Measurements from ENCODE around the gene NRF1. TPM values are rescaled to one million over a fixed set of nuclear protein-coding genes. Genes with fewer than 3 reads are reported as not detected.
"Not testable (repeated sequence)": the region's sequence is repeated elsewhere in the genome, so short reads cannot be mapped to it uniquely, and the experiment has no call there.

The NRF1 gene
- total RNA-seq (ENCODE audit: low replicate concordance): 2.9 and 14.0 TPM in 2 replicates

- H3K4me3 ChIP-seq (ENCODE audit: low read depth, low read length): peak within 1 kb of the TSS; percentile 77
- peak; percentile 88 for DNase-seq (ENCODE audit: low read depth)
- peak; percentile 26 for TF ChIP-seq CTCF (IDR thresholded peaks at IDR 0.05; ENCODE audit: insufficient read depth, low read length)
Observed at GRCh38 chr7:129611246-129612111, at the start of gene NRF1. Gene NRF1, plus strand, starts transcription at chr7:129611720. Its CDS starts 45,632 bp downstream, at chr7:129657352.

DNA sequence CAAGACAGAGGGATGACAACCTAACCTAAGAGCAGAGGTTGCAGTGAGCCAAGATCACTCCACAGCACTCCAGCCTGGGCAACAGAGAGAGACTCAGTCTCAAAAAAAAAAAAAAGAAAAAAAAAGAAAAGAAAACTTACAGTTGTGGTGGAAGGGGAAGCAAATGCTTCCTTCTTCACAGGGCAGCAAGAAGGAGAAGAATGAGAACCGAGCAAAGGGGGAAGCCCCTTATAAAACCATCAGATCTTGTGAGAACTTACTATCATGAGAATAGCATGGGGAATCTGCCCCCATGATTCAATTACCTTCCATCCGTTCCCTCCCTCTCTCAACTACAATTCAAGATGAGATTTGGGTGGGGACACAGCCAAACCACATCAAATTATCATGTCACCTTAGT is 45.2 kb upstream of the NRF1 start:
- not testable (repeated sequence) for H3K4me3 ChIP-seq (ENCODE audit: low read depth, low read length)

GRCh38 chr7:129567377-129567776 is 44.1 kb upstream of the NRF1 start:
- DNase-seq (ENCODE audit: low read depth): no peak
- no peak for TF ChIP-seq CTCF (IDR thresholded peaks at IDR 0.05; ENCODE audit: insufficient read depth, low read length)

More for the DNA sequence above, 45.2 kb upstream of the NRF1 start:
- not testable (repeated sequence) for DNase-seq (ENCODE audit: low read depth)

DNA sequence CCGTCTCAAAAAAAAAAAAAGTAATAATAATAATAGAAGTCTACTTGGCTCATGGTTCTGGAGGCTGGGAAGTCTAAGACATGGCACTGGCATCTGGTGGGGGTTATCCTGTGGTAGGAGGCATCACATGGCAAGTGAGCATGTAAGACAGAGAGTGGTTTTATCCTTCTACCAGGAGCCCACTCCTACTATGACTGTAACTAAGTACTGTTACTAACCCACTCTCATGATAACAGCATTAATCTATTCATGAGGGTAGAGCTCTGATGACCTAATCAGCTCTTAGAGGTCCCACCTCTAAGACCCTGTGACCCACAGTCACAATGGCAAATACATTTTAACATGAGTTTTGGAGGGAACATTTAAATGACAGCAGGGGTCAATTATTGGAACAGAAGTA is 43.3 kb upstream of the NRF1 start:
- DNase-seq (ENCODE audit: low read depth): no peak
- no peak for TF ChIP-seq CTCF (IDR thresholded peaks at IDR 0.05; ENCODE audit: insufficient read depth, low read length)
- no peak overlapping the region for H3K4me3 ChIP-seq (ENCODE audit: low read depth, low read length)

More at GRCh38 chr7:129567377-129567776, 44.1 kb upstream of the NRF1 start:
- no peak overlapping the region for H3K4me3 ChIP-seq (ENCODE audit: low read depth, low read length)

- no peak for DNase-seq (ENCODE audit: low read depth)
- TF ChIP-seq CTCF (IDR thresholded peaks at IDR 0.05; ENCODE audit: insufficient read depth, low read length): no peak
- no peak overlapping the region for H3K4me3 ChIP-seq (ENCODE audit: low read depth, low read length)
Observed at GRCh38 chr7:129569326-129569725, 42.2 kb upstream of the NRF1 start.

GRCh38 chr7:129569811-129570215 is 41.7 kb upstream of the NRF1 start:
- H3K4me3 ChIP-seq (ENCODE audit: low read depth, low read length): no peak overlapping the region
- DNase-seq (ENCODE audit: low read depth): peak; percentile 98
- TF ChIP-seq CTCF (IDR thresholded peaks at IDR 0.05; ENCODE audit: insufficient read depth, low read length): no peak

DNA sequence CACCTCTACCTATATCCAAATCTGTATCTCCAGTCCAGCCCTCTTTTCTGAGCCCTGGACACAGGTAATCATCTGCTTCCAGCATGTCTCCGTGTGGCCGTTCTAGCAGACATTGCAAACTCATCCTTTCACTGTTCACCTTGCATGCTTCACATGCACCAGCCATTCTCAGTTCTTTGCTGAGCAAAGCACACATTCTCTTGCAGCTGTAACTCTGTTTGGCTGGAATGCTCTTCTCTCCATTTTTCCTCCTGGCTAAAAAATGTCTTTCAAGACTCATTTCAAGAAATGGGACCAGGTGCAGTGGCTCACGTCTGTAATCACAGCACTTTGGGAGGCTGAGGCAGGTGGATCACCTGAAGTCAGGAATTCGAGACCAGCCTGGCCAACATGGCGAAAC is 40.3 kb upstream of the NRF1 start:
- TF ChIP-seq CTCF (IDR thresholded peaks at IDR 0.05; ENCODE audit: insufficient read depth, low read length): no peak
- no peak for DNase-seq (ENCODE audit: low read depth)
- H3K4me3 ChIP-seq (ENCODE audit: low read depth, low read length): no peak overlapping the region
